GM21447 (cell line): ENCODE data around the gene KLHL29.

ENCODE experiments used
- ATAC-seq: cut with Tn5 transposase; IDR thresholded peaks from one replicate; pipeline ENCODE4 v1.9.1; 2021; ENCODE audit not compliant: unreplicated experiment

Gene KLHL29

GRCh38 chr2:23622466-23622865 is 237.5 kb downstream of the KLHL29 start:
- no peak for ATAC-seq

GRCh38 chr2:23622966-23623675 is 238.1 kb downstream of the KLHL29 start:
- no peak for ATAC-seq

DNA sequence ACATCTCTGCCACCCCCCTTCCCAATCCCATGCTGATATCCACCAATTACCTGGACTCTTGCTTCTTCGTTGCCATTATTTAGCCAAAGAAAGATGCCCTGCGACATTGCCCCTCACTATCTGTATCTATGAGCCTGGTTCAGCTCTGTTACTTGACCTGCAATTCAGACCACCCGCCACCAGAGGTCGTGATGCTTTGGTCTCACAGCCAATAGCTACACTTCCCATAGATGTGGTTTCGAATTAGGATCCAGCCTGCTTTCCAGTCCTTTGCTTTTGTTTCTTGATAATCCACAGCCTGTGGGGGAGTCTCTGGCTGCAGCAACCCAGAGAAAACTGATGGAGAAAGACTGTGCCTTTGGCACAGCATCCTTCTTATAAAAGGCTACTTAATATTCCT is 239.4 kb downstream of the KLHL29 start:
- ATAC-seq = no peak

DNA sequence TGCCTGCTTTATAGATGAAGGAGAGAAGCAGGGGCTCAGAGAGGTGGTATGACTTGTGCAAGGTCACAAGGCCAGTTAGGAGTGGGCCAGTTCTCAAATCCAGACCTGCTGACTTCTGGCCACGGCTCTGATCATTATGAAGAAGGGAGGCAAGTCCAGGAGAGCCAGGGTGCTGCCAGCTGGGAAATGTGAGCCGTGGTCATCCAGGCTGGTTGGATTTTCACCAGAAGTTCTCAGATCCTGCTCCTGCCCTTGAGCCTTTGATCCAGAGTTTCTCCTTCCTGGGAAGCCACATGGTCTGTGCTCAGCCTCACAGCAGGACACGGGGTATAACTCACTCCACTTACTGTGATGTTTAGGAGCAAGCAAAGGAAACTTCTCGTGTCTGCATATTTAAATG is 239.9 kb downstream of the KLHL29 start:
- ATAC-seq = no peak

GRCh38 chr2:23625726-23626125 is 240.7 kb downstream of the KLHL29 start:
- no peak for ATAC-seq

GRCh38 chr2:23626701-23627230 is 241.8 kb downstream of the KLHL29 start:
- no peak for ATAC-seq

DNA sequence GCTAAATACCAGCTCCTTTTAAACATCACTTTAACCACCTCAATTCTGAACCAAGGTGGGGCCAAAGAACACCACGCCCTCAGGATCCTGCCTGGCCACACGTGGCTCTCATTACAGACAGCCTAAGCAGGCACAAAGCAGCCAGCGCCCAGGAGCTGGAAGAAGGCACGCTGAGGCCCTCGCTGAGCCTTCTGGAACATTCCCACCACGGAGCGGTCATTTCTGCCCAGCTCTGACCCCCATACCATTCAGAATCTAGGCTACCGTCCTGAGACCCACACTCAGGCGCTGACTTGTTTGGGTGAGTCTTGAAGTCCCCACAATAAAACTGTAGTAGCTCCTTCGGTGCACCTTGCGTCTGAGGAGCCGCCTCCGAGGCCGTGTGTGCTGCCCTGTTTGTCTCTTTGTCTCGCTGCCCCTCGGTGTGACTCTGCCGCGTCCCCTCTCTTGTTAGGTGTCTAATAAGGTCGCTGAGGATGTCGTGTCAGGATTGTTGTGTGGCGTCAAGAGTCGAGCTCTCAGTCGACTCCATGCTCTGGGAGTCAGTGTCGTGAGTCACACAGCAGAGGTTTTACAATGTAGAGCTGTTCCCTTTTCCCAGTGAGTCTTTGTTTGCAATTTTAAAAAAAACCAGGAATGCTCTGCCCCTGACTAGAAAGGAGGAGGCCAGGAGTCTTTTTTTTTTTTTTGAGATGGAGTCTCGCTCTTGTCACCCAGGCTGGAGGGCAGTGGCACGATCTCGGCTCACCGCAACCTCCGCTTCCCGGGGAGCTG is 242.4 kb downstream of the KLHL29 start:
- no peak for ATAC-seq

DNA sequence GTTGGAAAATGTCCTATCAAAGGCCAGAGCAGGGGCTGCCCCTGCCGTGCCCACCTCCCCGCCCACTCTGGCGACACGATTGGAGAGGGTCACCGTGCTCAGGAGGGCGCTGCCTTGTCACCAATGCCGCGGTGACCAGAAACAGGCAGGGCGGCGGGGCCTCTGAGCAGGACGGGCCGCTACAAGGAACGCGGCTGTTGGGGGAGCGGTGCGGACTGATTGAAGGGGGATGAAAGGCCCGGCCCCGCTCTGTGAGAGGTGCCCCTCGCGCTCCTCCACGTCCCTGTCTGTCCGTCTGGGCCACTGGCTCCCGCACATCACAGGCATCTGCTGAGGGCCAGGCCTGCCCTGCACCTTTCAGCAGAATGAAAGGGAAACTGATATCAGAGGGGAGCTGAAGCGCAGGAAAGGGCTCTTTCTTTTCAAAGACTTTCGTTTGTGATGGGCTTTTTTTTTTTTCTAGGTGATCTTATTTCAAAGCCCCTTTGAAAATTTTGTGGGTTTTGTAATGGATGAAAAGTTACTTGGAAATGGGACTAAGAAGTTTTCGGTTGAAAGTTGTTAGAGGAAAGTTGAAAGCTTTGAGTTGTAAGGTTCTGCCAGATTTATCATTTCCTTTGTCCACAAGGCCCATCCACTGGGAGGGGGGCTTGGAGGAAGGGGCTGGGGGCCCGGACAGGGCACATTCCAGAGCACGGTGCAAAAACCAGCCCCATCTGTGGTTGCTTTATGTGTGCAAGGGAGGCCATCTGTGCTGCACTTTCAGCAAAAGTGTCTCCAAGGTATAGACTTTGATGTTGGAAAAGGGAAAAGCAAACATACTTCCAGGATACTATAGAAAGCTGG is 244.2 kb downstream of the KLHL29 start:
- ATAC-seq = no peak

DNA sequence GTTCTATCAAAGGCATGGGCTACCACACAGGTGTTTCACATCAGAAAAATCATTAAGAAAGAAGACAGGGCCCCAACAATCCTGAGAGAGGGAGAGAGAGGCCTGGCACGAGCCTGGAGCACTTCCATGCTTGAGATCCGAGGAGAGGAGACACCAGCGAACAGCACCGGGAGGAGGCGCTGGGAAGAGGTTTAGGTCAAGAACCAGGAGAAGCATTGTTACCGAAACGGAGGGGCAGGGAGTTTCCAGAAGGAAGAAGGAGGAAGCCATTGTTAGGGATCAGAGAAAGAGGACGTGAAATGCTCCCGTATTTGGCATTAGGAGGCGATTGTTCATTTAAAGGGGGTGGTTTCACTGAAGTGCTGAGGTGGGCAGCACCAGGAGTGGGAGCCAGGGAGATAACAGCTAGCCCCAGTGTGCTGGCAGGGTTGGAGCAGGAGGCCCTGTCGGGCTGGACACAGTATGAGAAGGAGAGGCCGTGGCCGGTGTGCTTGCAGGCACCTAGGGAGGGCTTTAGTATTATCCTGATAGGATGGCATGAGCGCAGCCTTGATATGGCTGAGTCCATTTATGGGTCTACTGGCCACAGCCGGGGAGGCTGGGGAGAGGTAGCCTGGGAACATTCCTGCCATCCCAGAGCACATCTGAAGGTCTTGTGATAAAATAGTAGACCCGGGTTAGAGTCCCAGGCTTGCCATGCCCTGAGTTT is 244.9 kb downstream of the KLHL29 start:
- no peak for ATAC-seq

DNA sequence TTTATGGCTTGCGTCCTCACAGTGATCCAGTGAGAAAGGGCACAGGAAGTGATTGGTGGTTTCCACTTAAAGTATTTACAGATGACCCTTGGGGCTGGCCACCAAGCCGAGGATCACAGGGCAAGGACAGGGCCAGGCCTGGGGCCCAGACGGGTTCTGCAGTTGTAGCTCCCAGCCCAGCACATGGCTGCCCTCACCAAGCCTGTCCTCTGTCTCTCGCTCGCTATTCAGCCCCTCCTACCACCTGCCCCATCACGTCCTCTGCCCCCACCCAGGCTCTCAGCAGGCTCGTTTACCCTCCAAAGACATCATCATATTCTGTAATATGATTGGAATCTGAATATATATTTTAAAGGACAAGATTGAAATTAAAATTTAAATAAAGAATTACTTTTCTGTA is 246.0 kb downstream of the KLHL29 start:
- no peak for ATAC-seq

DNA sequence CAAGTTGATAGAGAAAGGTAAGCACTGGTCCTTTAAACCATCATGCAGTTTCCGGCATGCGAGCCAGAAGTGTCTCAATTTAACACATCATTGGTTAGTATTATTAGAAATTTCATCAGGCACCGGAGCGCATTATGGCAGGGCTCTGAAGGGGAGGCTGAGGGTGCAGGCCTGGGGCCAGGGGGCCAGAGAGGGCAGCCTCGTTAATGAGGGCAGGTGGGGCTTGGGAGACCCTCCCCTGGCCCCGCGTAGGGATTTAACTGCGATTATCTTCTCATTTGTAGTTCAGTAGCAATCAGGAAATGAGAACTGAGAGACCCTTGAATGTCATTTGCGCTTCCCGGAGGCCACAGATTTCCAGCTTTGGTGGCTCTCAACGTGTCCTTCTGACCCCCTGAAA is 246.4 kb downstream of the KLHL29 start:
- ATAC-seq = no peak

DNA sequence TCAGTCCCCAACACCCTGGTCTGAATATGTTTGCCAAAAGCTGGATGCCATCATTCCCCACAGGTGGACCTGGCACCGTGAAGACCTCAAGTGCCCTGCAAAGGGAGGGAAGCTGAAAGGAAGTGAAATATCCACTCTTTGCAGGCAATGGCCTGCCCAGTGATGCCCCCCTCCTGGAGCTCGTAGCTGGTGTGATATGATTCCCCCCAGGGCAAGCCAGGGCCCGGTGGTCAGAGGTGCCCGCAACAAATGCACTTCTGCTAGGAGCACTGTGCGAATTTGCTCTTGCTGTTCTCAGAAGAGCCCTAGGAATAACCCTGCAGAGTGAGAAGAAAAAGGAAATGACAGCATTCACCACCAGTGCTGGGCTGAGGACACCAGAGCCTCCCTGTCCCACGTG is 247.4 kb downstream of the KLHL29 start:
- no peak for ATAC-seq

DNA sequence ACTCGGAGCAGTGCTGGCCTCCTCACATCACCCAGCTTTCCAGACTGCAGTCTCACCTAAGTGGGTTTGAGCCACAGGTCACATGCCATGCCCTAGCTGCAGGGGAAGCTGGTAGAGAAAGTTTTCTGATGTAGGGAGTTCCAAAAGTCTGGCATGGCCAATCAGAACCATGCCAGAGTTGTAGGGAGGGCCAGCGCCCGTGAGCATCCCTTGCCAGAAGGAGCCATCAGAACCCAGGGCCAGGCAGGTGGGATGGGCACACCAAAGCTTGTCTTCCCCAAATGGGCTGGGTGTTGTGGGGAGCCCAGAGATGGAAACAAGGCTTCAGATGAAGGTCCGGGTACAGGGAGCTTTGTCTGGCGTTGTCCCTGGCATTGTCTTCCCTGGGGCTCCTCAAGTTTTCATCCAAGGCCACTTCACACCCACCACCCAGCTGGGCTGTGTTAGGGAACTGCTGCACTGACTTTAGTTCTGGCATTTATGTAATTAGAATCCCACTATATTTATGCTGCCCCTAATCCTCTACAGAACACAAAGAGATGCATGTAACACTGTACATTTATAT is 247.9 kb downstream of the KLHL29 start:
- no peak for ATAC-seq

DNA sequence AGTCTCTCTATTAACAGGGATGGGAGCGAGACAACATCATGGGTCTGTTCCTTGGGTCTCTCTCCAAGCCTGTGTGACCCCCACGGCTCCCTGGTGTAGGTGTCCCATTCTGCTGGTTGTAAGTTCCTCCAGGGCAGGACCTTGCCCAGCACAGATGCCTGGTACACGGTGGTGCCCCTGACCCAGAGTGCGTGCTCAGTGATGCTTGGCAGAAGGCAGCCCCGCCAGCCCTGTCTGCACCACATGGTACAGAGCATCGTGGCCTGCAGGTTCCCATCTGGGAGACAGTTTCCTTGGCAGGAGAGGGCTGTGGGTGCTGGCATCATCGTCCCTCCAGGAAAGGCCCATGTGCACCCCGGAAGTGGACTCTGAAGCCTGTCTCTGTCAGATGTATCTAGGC is 249.0 kb downstream of the KLHL29 start:
- ATAC-seq = no peak

DNA sequence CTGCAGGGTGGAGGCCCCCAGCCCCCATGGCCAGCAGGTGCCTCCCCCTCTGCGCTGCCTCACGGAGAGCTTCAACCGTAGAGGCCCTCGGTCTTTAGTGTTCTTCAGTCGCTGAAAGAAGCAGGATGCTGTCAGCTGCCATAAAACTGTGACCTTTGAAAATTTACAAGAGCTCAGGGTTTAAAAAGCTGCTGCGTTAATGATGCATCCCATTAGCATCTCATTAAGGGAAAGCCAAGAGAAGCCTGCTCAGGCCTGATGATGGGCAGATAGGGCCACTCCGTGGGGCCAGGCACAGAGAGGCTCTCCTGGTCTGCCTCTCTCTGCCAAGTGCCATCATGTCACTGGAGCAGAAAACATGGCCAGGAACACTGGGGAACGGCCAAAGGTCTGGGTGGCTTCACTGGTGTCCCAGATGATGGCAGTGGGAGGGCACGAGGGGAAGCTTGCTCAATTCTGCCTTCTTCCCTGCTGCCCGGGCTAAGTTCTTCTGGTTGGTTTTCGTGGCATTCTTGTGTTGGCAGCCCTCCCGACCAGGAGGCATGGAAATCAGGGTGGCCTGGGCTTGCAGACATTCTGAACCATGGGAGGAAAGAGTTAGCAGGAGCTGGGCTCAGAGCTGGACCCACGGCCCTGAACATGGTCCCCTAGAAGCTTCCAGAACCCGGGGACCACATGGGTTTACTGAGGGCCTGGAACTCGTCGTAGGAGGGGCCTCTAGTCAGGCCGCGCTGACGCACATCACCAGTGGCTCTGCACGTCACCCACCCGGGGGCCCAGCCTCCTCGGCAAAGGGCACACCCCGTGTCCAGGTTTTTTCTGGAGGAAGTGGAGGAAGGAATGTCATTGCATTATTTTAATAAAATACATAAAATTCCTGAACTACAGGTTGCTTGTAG is 250.7 kb downstream of the KLHL29 start:
- ATAC-seq = no peak

GRCh38 chr2:23636426-23636825 is 251.4 kb downstream of the KLHL29 start:
- ATAC-seq = no peak

DNA sequence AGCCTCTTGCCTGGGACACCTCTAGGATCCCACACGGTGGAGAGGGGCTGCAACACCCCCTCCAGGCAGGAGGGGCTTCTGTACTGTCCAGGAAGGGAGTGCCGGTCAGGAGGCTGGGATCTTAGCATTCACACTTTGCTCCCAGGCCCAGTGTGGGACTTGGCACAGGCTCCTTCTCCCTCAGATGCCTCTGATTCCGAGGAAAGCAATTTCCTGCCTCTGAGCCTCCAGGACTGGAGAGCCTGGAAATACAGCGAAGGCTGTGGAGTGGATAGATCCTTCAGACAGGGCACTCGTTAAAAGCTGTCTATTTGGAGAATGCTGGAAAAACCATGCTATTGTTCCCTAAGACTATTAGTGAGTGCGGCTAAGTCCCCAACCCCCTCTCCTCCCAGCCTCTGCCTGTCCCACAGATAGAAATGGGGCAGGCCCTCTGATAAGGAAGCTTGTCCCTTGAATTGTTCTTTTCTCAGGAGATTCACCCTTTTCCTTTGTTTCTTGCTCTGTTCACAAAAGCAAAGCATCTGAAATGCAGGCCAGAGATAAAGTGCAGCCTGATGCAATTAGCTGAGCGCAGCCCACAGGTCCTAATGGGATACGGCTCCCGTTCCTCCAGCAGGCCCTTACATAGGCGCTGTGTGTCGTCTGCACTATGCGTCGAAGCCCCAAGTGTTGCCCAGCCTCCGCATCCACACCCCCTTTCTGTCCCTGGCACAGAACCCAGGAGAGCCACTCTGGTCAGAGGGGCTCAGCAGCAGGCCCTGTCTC is 252.2 kb downstream of the KLHL29 start:
- ATAC-seq = no peak

GRCh38 chr2:23639406-23639982 is 254.5 kb downstream of the KLHL29 start:
- ATAC-seq = no peak
